Epithelial cell of esophagus (primary cell): ENCODE data around the gene SOX5.

Experiments
- DNase-seq: peaks from one replicate; pipeline ENCODE4 v3.0.0; 2010; ENCODE audit warnings: low read depth
- H3K4me3 ChIP-seq: 2 replicates; pipeline ENCODE4 v1.5.1; 2011; ENCODE audit warnings: mild to moderate bottlenecking, low read length, control low read depth
- CTCF ChIP-seq: IDR thresholded peaks from 2 replicates; pipeline ENCODE4 v1.5.1; 2011; ENCODE audit warnings: low read depth, mild to moderate bottlenecking, low read length, control low read depth, inconsistent platforms; ENCODE audit not compliant: insufficient read depth; ENCODE audit errors: missing control alignments

SOX5 gene

GRCh38 chr12:23555825-23556207 is 393.7 kb downstream of the SOX5 start:
- no peak for DNase-seq
- TF ChIP-seq CTCF = no peak
- no peak overlapping the region for H3K4me3 ChIP-seq

GRCh38 chr12:23555180-23555824 is 394.2 kb downstream of the SOX5 start:
- DNase-seq = no peak
- no peak overlapping the region for H3K4me3 ChIP-seq
- TF ChIP-seq CTCF = no peak

- H3K4me3 ChIP-seq = no peak overlapping the region
- no peak for TF ChIP-seq CTCF
- DNase-seq = no peak
Measured at GRCh38 chr12:23552417-23552816, 397.1 kb downstream of the SOX5 start.

GRCh38 chr12:23550753-23551152 is 398.7 kb downstream of the SOX5 start:
- no peak for TF ChIP-seq CTCF

GRCh38 chr12:23548742-23549141 is 400.7 kb downstream of the SOX5 start:
- no peak for TF ChIP-seq CTCF
- DNase-seq = no peak
- no peak overlapping the region for H3K4me3 ChIP-seq

More at GRCh38 chr12:23550753-23551152, 398.7 kb downstream of the SOX5 start:
- no peak overlapping the region for H3K4me3 ChIP-seq
- no peak for DNase-seq

GRCh38 chr12:23546756-23547155 is 402.7 kb downstream of the SOX5 start:
- no peak overlapping the region for H3K4me3 ChIP-seq
- DNase-seq = no peak
- no peak for TF ChIP-seq CTCF

GRCh38 chr12:23543767-23544166 is 405.7 kb downstream of the SOX5 start:
- no peak overlapping the region for H3K4me3 ChIP-seq
- no peak for TF ChIP-seq CTCF
- no peak for DNase-seq
